IPS-20b (cell line): ENCODE measurements around the gene IFT122.
"Not testable (repeated sequence)": the region's sequence is repeated elsewhere in the genome, so short reads cannot be mapped to it uniquely, and the experiment has no call there.

Experiments used
- H3K27ac ChIP-seq: one replicate; pipeline ENCODE4 v1.5.1; 2013; ENCODE audit warnings: low read length
- H3K27me3 ChIP-seq: 2 replicates; pipeline ENCODE4 v1.6.1; 2013; ENCODE audit warnings: mild to moderate bottlenecking, low read length, inconsistent platforms; ENCODE audit not compliant: insufficient read depth
- H3K36me3 ChIP-seq: 2 replicates; pipeline ENCODE4 v1.6.1; 2013; ENCODE audit warnings: low read depth, mild to moderate bottlenecking, inconsistent platforms, low read length, moderate library complexity; ENCODE audit not compliant: insufficient read depth
- H3K4me1 ChIP-seq: 2 replicates; pipeline ENCODE4 v1.6.1; 2013; ENCODE audit warnings: mild to moderate bottlenecking, control low read depth, inconsistent platforms, low read length, moderate library complexity; ENCODE audit not compliant: insufficient read depth
- H3K4me3 ChIP-seq: 2 replicates; pipeline ENCODE4 v1.5.1; 2013; ENCODE audit warnings: mild to moderate bottlenecking, low read length, inconsistent platforms
- H3K9ac ChIP-seq: 2 replicates; pipeline ENCODE4 v1.6.1; 2013; ENCODE audit warnings: low read depth, mild to moderate bottlenecking, inconsistent platforms, low read length, moderate library complexity
- H3K9me3 ChIP-seq: 2 replicates; pipeline ENCODE4 v1.6.1; 2013; ENCODE audit warnings: mild to moderate bottlenecking, low read depth, low read length, inconsistent platforms; ENCODE audit not compliant: insufficient read depth

Gene IFT122

GRCh38 chr3:129463094-129463493, 23.1 kb downstream of the IFT122 start:
- no peaks in the 10 kb centered on the region for H3K9me3 ChIP-seq
- no peak overlapping the region for H3K4me3 ChIP-seq
- peaks cover 39% of the 10 kb centered on the region for H3K36me3 ChIP-seq
- H3K4me1 ChIP-seq, result no peaks in the 10 kb centered on the region
- no peaks in the 10 kb centered on the region for H3K27me3 ChIP-seq
- H3K27ac ChIP-seq, result no peak overlapping the region
- H3K9ac ChIP-seq, result no peak overlapping the region

- H3K4me3 ChIP-seq, result no peak overlapping the region
- H3K9ac ChIP-seq, result no peak overlapping the region
- peaks cover 35% of the 10 kb centered on the region for H3K36me3 ChIP-seq
- no peak overlapping the region for H3K27ac ChIP-seq
- H3K27me3 ChIP-seq, result no peaks in the 10 kb centered on the region
- H3K9me3 ChIP-seq, result no peaks in the 10 kb centered on the region
- H3K4me1 ChIP-seq, result no peaks in the 10 kb centered on the region
Measured at GRCh38 chr3:129463716-129464115, 23.7 kb downstream of the IFT122 start.

- H3K9ac ChIP-seq, result no peak overlapping the region
- no peaks in the 10 kb centered on the region for H3K27me3 ChIP-seq
- no peak overlapping the region for H3K4me3 ChIP-seq
- H3K4me1 ChIP-seq, result no peaks in the 10 kb centered on the region
- H3K9me3 ChIP-seq, result no peaks in the 10 kb centered on the region
- no peak overlapping the region for H3K27ac ChIP-seq
- H3K36me3 ChIP-seq, result peaks cover 49% of the 10 kb centered on the region
Measured at GRCh38 chr3:129467932-129468331, 27.9 kb downstream of the IFT122 start.

GRCh38 chr3:129469026-129469425, 29.0 kb downstream of the IFT122 start:
- no peaks in the 10 kb centered on the region for H3K9me3 ChIP-seq
- no peak overlapping the region for H3K9ac ChIP-seq
- peaks cover 46% of the 10 kb centered on the region for H3K36me3 ChIP-seq
- no peak overlapping the region for H3K4me3 ChIP-seq
- no peaks in the 10 kb centered on the region for H3K27me3 ChIP-seq
- H3K4me1 ChIP-seq, result no peaks in the 10 kb centered on the region
- no peak overlapping the region for H3K27ac ChIP-seq

GRCh38 chr3:129470861-129471260, 30.8 kb downstream of the IFT122 start:
- Histone ChIP-seq H3K27ac (no peak overlapping the region), H3K4me1 (no peaks in the 10 kb centered on the region), H3K9ac (no peak overlapping the region), H3K36me3 (peaks cover 46% of the 10 kb centered on the region), H3K9me3 (no peaks in the 10 kb centered on the region), H3K4me3 (no peak overlapping the region), H3K27me3 (no peaks in the 10 kb centered on the region)

GRCh38 chr3:129473067-129473768, 33.2 kb downstream of the IFT122 start:
- H3K4me3 ChIP-seq, result no peak overlapping the region
- no peak overlapping the region for H3K9ac ChIP-seq
- H3K27me3 ChIP-seq, result no peaks in the 10 kb centered on the region
- H3K36me3 ChIP-seq, result peaks cover 53% of the 10 kb centered on the region
- H3K4me1 ChIP-seq, result no peaks in the 10 kb centered on the region
- H3K27ac ChIP-seq, result no peak overlapping the region
- H3K9me3 ChIP-seq, result no peaks in the 10 kb centered on the region

- Histone ChIP-seq H3K9ac (no peak overlapping the region), H3K36me3 (peaks cover 57% of the 10 kb centered on the region), H3K4me3 (no peak overlapping the region), H3K27ac (no peak overlapping the region), H3K4me1 (no peaks in the 10 kb centered on the region), H3K27me3 (no peaks in the 10 kb centered on the region), H3K9me3 (no peaks in the 10 kb centered on the region)
Measured at GRCh38 chr3:129473769-129474152, 33.7 kb downstream of the IFT122 start.

GRCh38 chr3:129474984-129475804, 35.2 kb downstream of the IFT122 start:
- H3K27ac ChIP-seq, result no peak overlapping the region
- no peak overlapping the region for H3K4me3 ChIP-seq
- H3K4me1 ChIP-seq, result no peaks in the 10 kb centered on the region
- no peaks in the 10 kb centered on the region for H3K9me3 ChIP-seq
- peaks cover 62% of the 10 kb centered on the region for H3K36me3 ChIP-seq
- no peaks in the 10 kb centered on the region for H3K27me3 ChIP-seq
- no peak overlapping the region for H3K9ac ChIP-seq

- no peak overlapping the region for H3K4me3 ChIP-seq
- no peak overlapping the region for H3K9ac ChIP-seq
- no peaks in the 10 kb centered on the region for H3K4me1 ChIP-seq
- H3K9me3 ChIP-seq, result no peaks in the 10 kb centered on the region
- peaks cover 69% of the 10 kb centered on the region for H3K36me3 ChIP-seq
- H3K27ac ChIP-seq, result no peak overlapping the region
- H3K27me3 ChIP-seq, result no peaks in the 10 kb centered on the region
Measured at GRCh38 chr3:129475863-129476262, 35.8 kb downstream of the IFT122 start.

- no peaks in the 10 kb centered on the region for H3K9me3 ChIP-seq
- H3K27ac ChIP-seq, result no peak overlapping the region
- peaks cover 65% of the 10 kb centered on the region for H3K36me3 ChIP-seq
- no peak overlapping the region for H3K4me3 ChIP-seq
- H3K4me1 ChIP-seq, result no peaks in the 10 kb centered on the region
- H3K9ac ChIP-seq, result no peak overlapping the region
- H3K27me3 ChIP-seq, result no peaks in the 10 kb centered on the region
Measured at GRCh38 chr3:129476586-129476985, 36.6 kb downstream of the IFT122 start.

GRCh38 chr3:129481225-129481765, 41.3 kb downstream of the IFT122 start:
- not testable (repeated sequence) for H3K9ac ChIP-seq, H3K27me3 ChIP-seq, H3K9me3 ChIP-seq, H3K4me3 ChIP-seq, H3K27ac ChIP-seq
- Histone ChIP-seq H3K36me3 (peaks cover 72% of the 10 kb centered on the region), H3K4me1 (peaks cover 12% of the 10 kb centered on the region; the same call in 1 of the 2 replicates)
